Activated CD8-positive, alpha-beta T cell treated with anti-CD3 and anti-CD28 coated beads, Interleukin-2, amount 10 ng/mL, durations not matched to agents 7 days and 5 days (primary cell): Measurements from ENCODE around the gene TNNC2. TPM values are rescaled to one million over a fixed set of nuclear protein-coding genes. Genes with fewer than 3 reads are reported as not detected.

Experiments used
- ATAC-seq: fragments of 150-1000 bp; cut with Tn5 transposase; one replicate; pipeline ENCODE4 v1.10.0; 2021; ENCODE audit warnings: moderate library complexity
- CTCF ChIA-PET: fragments of 350-600 bp; sonication (Branson Sonifier 250); formaldehyde crosslinking; loops from one replicate; lab custom pipeline; 2021; ENCODE audit warnings: antibody characterized with exemption; lab: Charles Lee
- POLR2A ChIA-PET: fragments of 350-600 bp; sonication (Branson Sonifier 250); formaldehyde crosslinking; loops from one replicate; lab custom pipeline; 2021; ENCODE audit warnings: antibody characterized with exemption; lab: Charles Lee
- DNase-seq: peaks from one replicate; pipeline ENCODE4 v3.0.0-alpha.2; 2020
- H3K27ac Mint-ChIP-seq: one replicate; pipeline ENCODE4 v1.8.0; 2021; ENCODE audit warnings: mild to moderate bottlenecking, mixed read lengths
- H3K27me3 Mint-ChIP-seq: one replicate; pipeline ENCODE4 v1.8.0; 2021; ENCODE audit warnings: low read depth, mixed read lengths
- H3K36me3 Mint-ChIP-seq: one replicate; pipeline ENCODE4 v1.8.0; 2021; ENCODE audit warnings: low read depth, mixed read lengths
- H3K4me1 Mint-ChIP-seq: one replicate; pipeline ENCODE4 v1.8.0; 2021; ENCODE audit warnings: low read depth, mixed read lengths
- H3K4me3 Mint-ChIP-seq: one replicate; pipeline ENCODE4 v1.8.0; 2021; ENCODE audit warnings: mild to moderate bottlenecking, mixed read lengths
- H3K9me3 Mint-ChIP-seq: one replicate; pipeline ENCODE4 v1.8.0; 2022; ENCODE audit warnings: mixed read lengths; ENCODE audit not compliant: insufficient read depth
- total RNA-seq, 2 experiments: library from RNA; stranded (reverse); gene quantifications; one replicate each; pipeline ENCODE4 v1.2.3, GENCODE V29; 2021

TNNC2 gene
- total RNA-seq, 2 experiments from 2014 or later: not detected

DNA sequence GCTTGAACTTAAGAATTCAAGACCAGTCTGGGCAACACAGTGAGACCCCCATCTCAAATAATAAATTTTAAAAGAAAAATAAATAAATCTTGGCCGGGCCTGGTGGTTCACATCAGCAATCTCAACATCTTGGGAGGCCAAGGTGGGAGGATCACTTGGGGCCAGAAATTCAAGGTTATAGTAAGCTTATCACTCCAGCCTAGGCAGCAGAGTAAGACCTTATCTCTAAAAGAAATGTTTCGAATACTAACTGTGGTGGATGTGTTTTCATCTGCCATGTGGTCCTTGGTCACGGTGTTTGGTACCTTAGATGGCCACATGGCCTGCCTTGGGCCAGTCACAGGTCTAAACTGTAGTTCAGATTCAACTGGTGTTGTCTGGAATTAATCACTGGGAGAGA is 8.9 kb downstream of the TNNC2 start:
- Mint-ChIP-seq H3K36me3 (peaks cover 37% of the 10 kb centered on the region), H3K27me3 (peaks cover 13% of the 10 kb centered on the region), H3K4me1 (peaks cover 25% of the 10 kb centered on the region), H3K27ac (no peak overlapping the region), H3K4me3 (no peak overlapping the region), H3K9me3 (no peaks in the 10 kb centered on the region)
- ChIA-PET CTCF (interaction anchor here (1.2 to 2.7 kb wide), 2 partner anchors 19 to 152 kb away, joined by 3 to 8 read pairs; no protein-coding TSS in a partner anchor), POLR2A (interaction anchor here (0.7 to 1.4 kb wide), 3 partner anchors 26 to 116 kb away, joined by 3 to 4 read pairs (median 3); partner anchors contain the start of genes CTSA and PCIF1)
- ATAC-seq (no peak), DNase-seq (no peak)

DNA sequence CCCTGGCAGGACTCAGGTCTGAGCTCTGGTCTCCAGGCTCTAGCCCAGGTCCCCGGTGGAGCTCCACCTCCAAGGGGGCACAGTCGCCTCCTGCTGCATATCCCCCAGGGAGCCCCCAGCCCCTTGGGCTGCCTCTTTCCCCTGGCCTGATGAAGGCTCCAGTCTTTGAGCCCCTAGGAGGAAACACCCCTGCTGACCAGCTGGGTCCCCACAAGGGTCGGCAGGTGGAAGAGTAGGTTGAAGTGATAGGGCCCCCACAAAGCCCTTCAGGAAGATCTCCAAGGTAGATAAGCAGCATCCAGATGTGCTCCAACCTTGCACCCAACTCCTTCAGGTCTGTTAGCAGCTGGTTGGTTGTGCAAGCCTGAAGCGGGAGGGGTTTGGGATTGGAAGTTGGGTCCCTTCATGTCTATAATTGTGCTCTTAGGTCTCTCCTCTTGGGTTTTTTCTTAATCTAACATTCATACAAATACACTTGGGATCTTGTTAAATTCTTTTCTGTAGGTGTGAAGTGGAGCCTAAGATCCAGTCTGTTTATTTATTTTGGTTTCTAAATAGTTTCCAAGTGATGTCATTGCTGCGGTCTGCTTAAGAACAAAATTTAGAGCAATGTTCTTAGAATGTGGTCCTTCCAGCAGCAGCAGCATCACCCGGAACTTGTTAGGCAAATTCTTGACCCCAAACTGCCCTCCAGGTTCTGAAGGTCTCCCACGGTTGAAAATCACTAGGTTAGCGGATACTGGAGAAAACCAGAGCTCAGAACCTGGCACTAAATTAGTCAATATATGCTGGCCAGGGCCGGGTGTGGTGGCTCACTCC is 9.5 kb downstream of the TNNC2 start:
- peaks cover 43% of the 10 kb centered on the region for H3K36me3 Mint-ChIP-seq
- peaks cover 10% of the 10 kb centered on the region for H3K27me3 Mint-ChIP-seq
- DNase-seq (no peak), ATAC-seq (no peak)
- CTCF ChIA-PET: interaction anchor here (1.2 to 2.1 kb wide), 3 partner anchors 18 to 152 kb away, joined by 3 to 5 read pairs (median 5); no protein-coding TSS in a partner anchor
- H3K9me3 Mint-ChIP-seq: no peaks in the 10 kb centered on the region
- H3K27ac Mint-ChIP-seq: no peak overlapping the region
- peaks cover 23% of the 10 kb centered on the region for H3K4me1 Mint-ChIP-seq
- H3K4me3 Mint-ChIP-seq: no peak overlapping the region
- POLR2A ChIA-PET: interaction anchor here (0.9 to 3.4 kb wide), 7 partner anchors 9 to 136 kb away, joined by 3 to 9 read pairs (median 4); partner anchors contain the start of genes CTSA, PCIF1, SNX21 and TNNC2

- H3K36me3 Mint-ChIP-seq: peaks cover 47% of the 10 kb centered on the region
- H3K9me3 Mint-ChIP-seq: no peaks in the 10 kb centered on the region
- ATAC-seq (no peak), DNase-seq (no peak)
- ChIA-PET POLR2A (interaction anchor here (1.1 to 3.4 kb wide), 7 partner anchors 9 to 137 kb away, joined by 3 to 9 read pairs (median 4); partner anchors contain the start of genes PCIF1, SNX21, TNNC2 and ZSWIM1), CTCF (interaction anchor here (1.2 to 2.1 kb wide), 3 partner anchors 8 to 153 kb away, joined by 3 to 5 read pairs (median 5); no protein-coding TSS in a partner anchor)
- peaks cover 26% of the 10 kb centered on the region for H3K4me1 Mint-ChIP-seq
- no peak overlapping the region for H3K27ac Mint-ChIP-seq
- H3K4me3 Mint-ChIP-seq: no peak overlapping the region
- H3K27me3 Mint-ChIP-seq: peaks cover 4% of the 10 kb centered on the region
Observed at GRCh38 chr20:45816951-45817350, 10.2 kb downstream of the TNNC2 start.

DNA sequence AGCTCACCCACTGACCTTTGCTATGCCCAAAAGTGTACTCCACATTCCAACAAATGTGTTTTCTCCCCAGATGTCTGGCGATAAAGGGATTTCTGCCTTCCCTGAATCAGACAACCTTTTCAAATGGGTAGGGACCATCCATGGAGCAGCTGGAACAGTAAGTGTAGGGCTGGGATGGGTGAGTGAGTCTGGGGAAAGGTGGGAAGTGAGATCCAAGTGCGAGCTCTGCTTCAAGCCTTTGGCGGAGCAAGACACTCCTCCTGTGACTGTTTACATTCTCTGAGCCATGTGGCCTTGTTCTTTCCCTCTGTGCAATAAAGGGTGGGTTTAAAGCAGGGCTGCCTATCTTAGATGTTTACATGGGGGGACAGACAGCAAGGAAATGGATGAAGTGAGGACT is 12.8 kb downstream of the TNNC2 start:
- Mint-ChIP-seq H3K36me3 (peaks cover 67% of the 10 kb centered on the region), H3K4me3 (peak overlapping the region; percentile 25), H3K4me1 (peaks cover 34% of the 10 kb centered on the region), H3K27me3 (no peaks in the 10 kb centered on the region), H3K27ac (no peak overlapping the region), H3K9me3 (no peaks in the 10 kb centered on the region)
- DNase-seq (no peak), ATAC-seq (no peak)
- POLR2A ChIA-PET: interaction anchor here (1.3 to 3.4 kb wide), 4 partner anchors 17 to 156 kb away, joined by 3 to 9 read pairs (median 6); partner anchors contain the start of gene SNX21
- CTCF ChIA-PET: interaction anchor here (0.9 to 3.5 kb wide), 5 partner anchors 8 to 121 kb away, joined by 3 to 24 read pairs (median 5); no protein-coding TSS in a partner anchor

- ATAC-seq (no peak), DNase-seq (no peak)
- H3K9me3 Mint-ChIP-seq: no peaks in the 10 kb centered on the region
- ChIA-PET POLR2A (interaction anchor here (0.6 to 2.2 kb wide), 17 partner anchors 9 to 551 kb away, joined by 3 to 16 read pairs (median 4); partner anchors contain the start of genes CTSA, NEURL2 and PCIF1), CTCF (interaction anchor here (1.2 to 3.5 kb wide), 6 partner anchors 9 to 173 kb away, joined by 3 to 24 read pairs (median 6); no protein-coding TSS in a partner anchor)
- H3K27me3 Mint-ChIP-seq: no peaks in the 10 kb centered on the region
- H3K27ac Mint-ChIP-seq: peak overlapping the region; percentile 91
- peak overlapping the region; percentile 97 for H3K4me3 Mint-ChIP-seq
- peaks cover 75% of the 10 kb centered on the region for H3K36me3 Mint-ChIP-seq
- H3K4me1 Mint-ChIP-seq: peaks cover 34% of the 10 kb centered on the region
Observed at GRCh38 chr20:45813489-45813888, 13.6 kb downstream of the TNNC2 start.

- DNase-seq (no peak), ATAC-seq (no peak)
- CTCF ChIA-PET: interaction anchor here (1.2 to 3.5 kb wide), 5 partner anchors 9 to 174 kb away, joined by 3 to 24 read pairs (median 7); no protein-coding TSS in a partner anchor
- POLR2A ChIA-PET: interaction anchor here (0.6 to 2.2 kb wide), 18 partner anchors 9 to 551 kb away, joined by 3 to 16 read pairs (median 4); partner anchors contain the start of genes CTSA, NEURL2 and PCIF1
- peak overlapping the region; percentile 97 for H3K4me3 Mint-ChIP-seq
- peak overlapping the region; percentile 91 for H3K27ac Mint-ChIP-seq
- peaks cover 77% of the 10 kb centered on the region for H3K36me3 Mint-ChIP-seq
- peaks cover 34% of the 10 kb centered on the region for H3K4me1 Mint-ChIP-seq
- H3K9me3 Mint-ChIP-seq: no peaks in the 10 kb centered on the region
- no peaks in the 10 kb centered on the region for H3K27me3 Mint-ChIP-seq
Observed at GRCh38 chr20:45813006-45813340, 14.1 kb downstream of the TNNC2 start.

GRCh38 chr20:45812157-45813005 is 14.7 kb downstream of the TNNC2 start, which contains the start of gene UBE2C:
Gene UBE2C, plus strand, starts transcription at chr20:45812644. Its CDS starts 52 bp downstream, at chr20:45812696.
- POLR2A ChIA-PET: interaction anchor here (0.6 to 2.2 kb wide), 16 partner anchors 10 to 552 kb away, joined by 3 to 16 read pairs (median 4); partner anchors contain the start of gene PCIF1

GRCh38 chr20:45810191-45810970 is 16.7 kb downstream of the TNNC2 start:
- ATAC-seq: no peak

More at GRCh38 chr20:45812157-45813005, 14.7 kb downstream of the TNNC2 start, which contains the start of gene UBE2C:
- DNase-seq (peak; percentile 98), ATAC-seq (peak; percentile 100)
- Mint-ChIP-seq H3K4me3 (peak within 1 kb of the TSS; percentile 97), H3K4me1 (peaks cover 34% of the 10 kb centered on the region), H3K9me3 (no peaks in the 10 kb centered on the region), H3K36me3 (peaks cover 74% of the 10 kb centered on the region), H3K27me3 (no peaks in the 10 kb centered on the region), H3K27ac (peak within 1 kb of the TSS; percentile 91)
- CTCF ChIA-PET: interaction anchor here (1.2 to 3.5 kb wide), 5 partner anchors 10 to 175 kb away, joined by 3 to 24 read pairs (median 7); no protein-coding TSS in a partner anchor

GRCh38 chr20:45801851-45802250 is 25.3 kb downstream of the TNNC2 start:
- POLR2A ChIA-PET: no interaction called here
- H3K27ac Mint-ChIP-seq: no peak overlapping the region
- ATAC-seq (no peak), DNase-seq (no peak)
- H3K9me3 Mint-ChIP-seq: no peaks in the 10 kb centered on the region
- CTCF ChIA-PET: interaction anchor here (1.4 to 4.9 kb wide), 2 partner anchors 13 to 169 kb away, joined by 3 to 50 read pairs; partner anchors contain the start of gene ZNF335
- H3K27me3 Mint-ChIP-seq: no peaks in the 10 kb centered on the region
- peaks cover 34% of the 10 kb centered on the region for H3K36me3 Mint-ChIP-seq
- no peak overlapping the region for H3K4me3 Mint-ChIP-seq
- peaks cover 10% of the 10 kb centered on the region for H3K4me1 Mint-ChIP-seq

More at GRCh38 chr20:45810191-45810970, 16.7 kb downstream of the TNNC2 start:
- CTCF ChIA-PET: interaction anchor here (0.7 to 3.5 kb wide), 4 partner anchors 11 to 160 kb away, joined by 5 to 24 read pairs (median 14); no protein-coding TSS in a partner anchor
- Mint-ChIP-seq H3K36me3 (peaks cover 59% of the 10 kb centered on the region), H3K4me1 (peaks cover 25% of the 10 kb centered on the region), H3K27me3 (no peaks in the 10 kb centered on the region), H3K9me3 (no peaks in the 10 kb centered on the region), H3K27ac (no peak overlapping the region), H3K4me3 (no peak overlapping the region)
- DNase-seq: no peak
- POLR2A ChIA-PET: interaction anchor here (0.7 kb wide), 1 partner anchor 19 kb away, joined by 4 read pairs; the partner anchor contains the start of genes DNTTIP1 and WFDC3
